Retinal pigment epithelial cell (primary cell): ENCODE results near the gene PLP2.
"Not testable (repeated sequence)": the region's sequence is repeated elsewhere in the genome, so short reads cannot be mapped to it uniquely, and the experiment has no call there.

Experiments used
- DNase-seq: peaks from one replicate; pipeline ENCODE4 v3.0.0-alpha.2; 2010; ENCODE audit warnings: low read depth
- H3K4me3 ChIP-seq: 2 replicates; pipeline ENCODE4 v1.5.1; 2011; ENCODE audit warnings: mild to moderate bottlenecking, low read length, control low read depth, moderate library complexity
- TF ChIP-seq, protein P1 (sequence below): conservative IDR thresholded peaks from 2 replicates; pipeline ENCODE4 v1.5.1; 2011; ENCODE audit warnings: low read depth, low read length, control low read depth, inconsistent platforms

Gene PLP2

DNA sequence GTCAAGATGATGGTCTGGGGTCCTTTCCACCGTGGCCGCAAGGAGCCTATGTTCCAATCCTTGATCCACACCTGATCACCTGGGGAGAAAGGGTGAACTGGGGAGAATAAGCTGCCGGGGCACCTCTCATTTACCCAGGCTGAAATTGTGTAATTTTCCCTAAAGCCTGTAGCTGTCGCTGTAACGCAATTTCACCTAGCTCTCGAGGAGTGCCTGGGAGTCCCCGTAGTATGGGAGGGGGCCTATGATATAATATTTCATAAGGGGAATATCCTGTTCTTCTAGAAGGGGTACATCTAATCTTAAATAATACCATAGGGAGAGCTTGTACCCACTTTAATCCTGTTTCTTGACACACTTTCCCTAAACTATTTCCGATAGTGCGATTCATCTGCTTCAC, 29.4 kb upstream of the PLP2 start:
- not testable (repeated sequence) for H3K4me3 ChIP-seq, DNase-seq
- TF ChIP-seq, protein P1, sequence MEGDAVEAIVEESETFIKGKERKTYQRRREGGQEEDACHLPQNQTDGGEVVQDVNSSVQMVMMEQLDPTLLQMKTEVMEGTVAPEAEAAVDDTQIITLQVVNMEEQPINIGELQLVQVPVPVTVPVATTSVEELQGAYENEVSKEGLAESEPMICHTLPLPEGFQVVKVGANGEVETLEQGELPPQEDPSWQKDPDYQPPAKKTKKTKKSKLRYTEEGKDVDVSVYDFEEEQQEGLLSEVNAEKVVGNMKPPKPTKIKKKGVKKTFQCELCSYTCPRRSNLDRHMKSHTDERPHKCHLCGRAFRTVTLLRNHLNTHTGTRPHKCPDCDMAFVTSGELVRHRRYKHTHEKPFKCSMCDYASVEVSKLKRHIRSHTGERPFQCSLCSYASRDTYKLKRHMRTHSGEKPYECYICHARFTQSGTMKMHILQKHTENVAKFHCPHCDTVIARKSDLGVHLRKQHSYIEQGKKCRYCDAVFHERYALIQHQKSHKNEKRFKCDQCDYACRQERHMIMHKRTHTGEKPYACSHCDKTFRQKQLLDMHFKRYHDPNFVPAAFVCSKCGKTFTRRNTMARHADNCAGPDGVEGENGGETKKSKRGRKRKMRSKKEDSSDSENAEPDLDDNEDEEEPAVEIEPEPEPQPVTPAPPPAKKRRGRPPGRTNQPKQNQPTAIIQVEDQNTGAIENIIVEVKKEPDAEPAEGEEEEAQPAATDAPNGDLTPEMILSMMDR = peak; percentile 49

DNA sequence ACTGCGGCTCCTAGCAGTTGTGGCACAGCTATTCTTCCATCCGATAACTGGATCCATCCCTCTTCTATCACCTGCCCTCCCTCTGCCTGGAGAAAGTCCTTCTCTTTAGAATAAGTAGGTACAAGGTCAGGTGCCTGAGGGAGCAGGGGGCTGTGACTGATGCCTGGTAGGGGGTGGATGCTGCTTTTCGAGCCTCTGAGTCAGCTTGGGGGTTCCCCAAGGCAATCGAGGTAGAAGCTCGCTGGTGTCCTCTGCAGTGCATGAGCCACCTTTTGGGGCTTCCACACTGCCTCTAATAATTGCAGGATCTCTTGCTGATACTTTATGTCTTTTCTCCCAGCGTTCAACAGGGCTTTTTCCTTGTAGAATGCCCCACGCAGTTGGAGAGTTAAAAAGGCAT, 28.5 kb upstream of the PLP2 start:
- not testable (repeated sequence) for H3K4me3 ChIP-seq, DNase-seq

DNA sequence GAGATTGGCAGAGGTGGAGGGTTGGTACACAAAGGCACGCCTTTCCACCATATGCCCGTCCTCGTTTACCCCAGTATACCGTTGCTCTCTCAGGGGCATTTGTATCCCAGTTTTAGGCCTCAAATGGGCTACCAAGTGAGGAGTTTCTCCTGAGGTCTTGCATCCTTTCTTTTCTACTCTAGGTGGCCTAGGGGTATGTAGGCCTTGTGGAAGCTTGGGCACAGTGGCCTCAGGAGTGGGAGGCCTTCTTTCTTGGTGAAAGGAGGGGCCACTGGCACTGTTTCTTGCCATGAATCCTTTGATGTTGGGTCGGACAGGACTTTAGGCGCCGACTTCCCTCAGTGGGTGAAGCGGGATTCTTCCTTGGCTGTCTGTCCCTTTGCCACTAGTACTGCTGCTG, 24.4 kb upstream of the PLP2 start:
- no peak overlapping the region for H3K4me3 ChIP-seq
- TF ChIP-seq, protein P1 = no peak
- no peak for DNase-seq

DNA sequence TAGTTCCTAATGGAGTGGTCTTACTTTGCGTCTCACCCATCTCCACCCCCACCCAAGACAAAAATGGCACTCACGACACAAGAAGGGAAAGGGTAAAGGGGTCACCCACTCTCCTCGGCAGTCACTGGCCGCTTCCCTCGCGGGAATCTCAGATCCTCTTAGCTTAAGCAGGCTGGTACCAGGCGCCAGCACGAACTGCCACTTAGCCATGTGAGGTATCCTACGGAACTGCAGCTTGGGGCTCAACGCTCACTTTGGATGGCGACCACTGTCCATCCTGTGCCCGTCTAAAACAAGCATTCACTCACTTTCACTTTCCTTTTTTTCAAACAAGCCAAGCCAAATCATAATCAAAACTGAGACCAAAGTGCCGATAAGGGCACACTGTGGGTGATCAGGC, 23.8 kb upstream of the PLP2 start:
- DNase-seq = no peak
- TF ChIP-seq, protein P1 = no peak
- no peak overlapping the region for H3K4me3 ChIP-seq

DNA sequence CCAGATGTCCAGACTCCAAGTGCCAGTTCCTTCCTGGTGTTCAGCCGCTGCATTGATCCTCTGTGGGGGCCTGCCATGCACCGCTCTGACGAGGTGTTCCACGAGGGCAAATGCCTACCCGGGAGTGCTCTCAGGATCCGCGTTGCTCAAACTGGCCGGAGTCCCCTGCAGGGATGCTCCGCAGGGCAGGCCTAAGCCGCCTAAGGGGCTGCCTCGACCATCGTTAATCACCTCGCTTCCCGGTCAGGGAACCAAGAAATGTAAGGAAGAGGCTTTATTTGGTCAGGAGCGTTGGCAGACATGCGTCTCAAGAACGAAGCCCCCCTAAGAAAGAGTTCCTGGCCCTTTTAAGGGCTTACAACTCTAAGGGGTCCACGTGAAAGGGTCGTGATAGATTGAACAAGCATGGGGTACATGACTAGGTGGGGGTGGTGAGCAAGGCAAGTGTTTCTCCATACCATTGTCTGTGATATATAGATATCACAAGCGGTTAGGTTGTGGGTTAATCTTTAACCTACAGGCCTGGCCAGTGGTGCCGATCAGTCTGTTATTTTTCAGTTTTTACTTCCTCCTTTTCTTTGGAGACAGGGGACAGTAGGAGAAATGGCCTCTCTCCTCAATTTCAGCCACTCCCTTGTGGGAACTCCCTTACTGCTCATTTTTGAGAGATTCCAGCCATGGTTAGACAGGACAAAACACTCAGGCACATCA, 23.2 kb upstream of the PLP2 start:
- H3K4me3 ChIP-seq, DNase-seq: not testable (repeated sequence)

DNA sequence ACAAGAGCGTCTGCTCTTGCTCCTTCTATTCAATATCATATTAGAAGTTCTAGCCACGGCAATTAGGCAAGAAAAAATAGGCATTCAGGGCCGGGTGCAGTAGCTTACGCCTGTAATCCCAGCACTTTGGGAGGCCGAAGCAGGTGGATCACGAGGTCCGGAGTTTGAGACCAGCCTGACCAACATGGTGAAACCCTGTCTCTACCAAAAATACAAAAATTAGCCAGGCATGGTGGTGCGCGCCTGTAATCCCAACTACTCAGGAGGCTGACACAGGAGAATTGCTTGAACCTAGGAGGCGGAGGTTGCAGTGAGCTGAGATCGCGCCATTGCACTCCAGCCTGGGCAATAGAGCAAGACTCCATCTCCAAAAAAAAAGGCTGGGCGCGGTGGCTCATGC, 22.4 kb upstream of the PLP2 start:
- not testable (repeated sequence) for DNase-seq, H3K4me3 ChIP-seq

DNA sequence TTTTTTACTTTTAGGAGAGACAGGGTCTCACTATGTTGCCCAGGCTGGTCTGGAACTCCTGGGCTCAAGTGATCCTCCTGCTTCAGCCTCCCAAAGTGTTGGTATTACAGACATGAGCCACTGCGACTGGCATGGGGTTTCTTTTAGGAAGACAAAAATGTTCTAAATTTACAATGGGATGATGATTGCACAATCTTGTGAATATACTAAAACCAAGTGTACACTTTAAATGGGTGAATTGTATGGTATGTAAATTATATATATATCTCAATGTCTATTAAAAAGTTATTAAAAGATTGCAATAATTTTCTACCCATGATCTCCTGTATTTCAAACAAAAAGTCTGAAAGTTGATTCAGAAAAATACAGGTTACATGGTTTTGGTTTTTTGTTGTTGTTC, 18.2 kb upstream of the PLP2 start:
- TF ChIP-seq, protein P1 = no peak
- DNase-seq = no peak
- H3K4me3 ChIP-seq = no peak overlapping the region

DNA sequence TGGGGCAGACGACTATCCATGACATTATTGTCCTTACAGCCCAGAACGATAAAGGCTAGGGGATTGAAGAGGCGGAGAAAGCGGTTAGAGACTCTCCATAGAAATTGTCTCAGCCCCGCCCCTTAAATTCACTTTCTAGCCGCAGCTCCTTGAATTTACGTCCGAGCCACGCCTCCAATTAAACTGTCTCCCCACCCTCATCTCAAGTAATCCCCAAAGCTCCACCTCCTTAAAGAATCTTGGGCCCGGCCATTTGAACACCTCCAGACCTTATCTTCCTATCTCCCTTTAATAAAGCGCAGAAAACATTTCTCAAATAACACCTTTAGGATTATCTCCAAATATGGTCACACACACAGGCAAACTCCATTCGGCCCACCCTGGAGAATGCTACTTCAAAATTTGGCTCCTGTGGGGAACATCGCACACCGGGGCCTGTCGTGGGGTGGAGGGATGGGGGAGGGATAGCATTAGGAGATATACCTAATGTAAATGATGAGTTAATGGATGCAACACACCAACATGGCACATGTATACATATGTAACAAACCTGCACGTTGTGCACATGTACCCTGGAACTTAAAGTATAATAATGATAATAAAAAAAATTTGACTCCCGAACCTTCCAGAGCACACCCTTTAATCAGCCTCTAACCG, 16.3 kb upstream of the PLP2 start:
- no peak for DNase-seq
- H3K4me3 ChIP-seq = peak overlapping the region; percentile 33
- TF ChIP-seq, protein P1 = no peak
